ENCODE data around the gene CATSPERE.
"Not testable (repeated sequence)": the region's sequence is repeated elsewhere in the genome, so short reads cannot be mapped to it uniquely, and the experiment has no call there.

Gene CATSPERE

DNA sequence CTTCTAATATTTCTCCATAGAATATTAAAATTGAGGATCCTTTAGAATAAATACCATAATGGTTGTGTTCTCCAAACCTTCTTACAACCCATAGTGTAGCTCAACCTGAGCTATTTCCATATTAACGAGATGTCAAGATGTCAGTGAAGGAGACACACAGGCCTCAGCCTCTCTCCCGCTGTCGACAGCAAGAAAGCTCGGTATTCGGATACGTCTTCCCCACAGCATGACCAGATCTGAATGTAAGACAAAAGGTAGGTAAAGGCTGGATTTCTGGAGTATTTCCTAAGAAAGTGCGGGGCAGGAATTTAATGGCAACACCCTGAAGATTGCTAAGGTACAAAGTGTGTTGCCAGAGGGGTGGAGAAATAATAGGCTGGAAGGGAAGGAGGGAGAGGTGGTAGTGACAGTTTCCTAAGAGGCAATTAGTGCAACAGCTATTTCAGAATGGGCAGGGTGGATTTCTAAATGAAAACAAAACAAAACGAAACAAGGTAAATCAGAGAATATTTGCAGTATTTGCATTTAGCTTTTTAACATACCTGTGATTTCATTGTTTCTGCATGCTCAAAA, 11.1 kb upstream of the CATSPERE start:
- no peak for DNase-seq (ENCODE audit: low read depth)

DNA sequence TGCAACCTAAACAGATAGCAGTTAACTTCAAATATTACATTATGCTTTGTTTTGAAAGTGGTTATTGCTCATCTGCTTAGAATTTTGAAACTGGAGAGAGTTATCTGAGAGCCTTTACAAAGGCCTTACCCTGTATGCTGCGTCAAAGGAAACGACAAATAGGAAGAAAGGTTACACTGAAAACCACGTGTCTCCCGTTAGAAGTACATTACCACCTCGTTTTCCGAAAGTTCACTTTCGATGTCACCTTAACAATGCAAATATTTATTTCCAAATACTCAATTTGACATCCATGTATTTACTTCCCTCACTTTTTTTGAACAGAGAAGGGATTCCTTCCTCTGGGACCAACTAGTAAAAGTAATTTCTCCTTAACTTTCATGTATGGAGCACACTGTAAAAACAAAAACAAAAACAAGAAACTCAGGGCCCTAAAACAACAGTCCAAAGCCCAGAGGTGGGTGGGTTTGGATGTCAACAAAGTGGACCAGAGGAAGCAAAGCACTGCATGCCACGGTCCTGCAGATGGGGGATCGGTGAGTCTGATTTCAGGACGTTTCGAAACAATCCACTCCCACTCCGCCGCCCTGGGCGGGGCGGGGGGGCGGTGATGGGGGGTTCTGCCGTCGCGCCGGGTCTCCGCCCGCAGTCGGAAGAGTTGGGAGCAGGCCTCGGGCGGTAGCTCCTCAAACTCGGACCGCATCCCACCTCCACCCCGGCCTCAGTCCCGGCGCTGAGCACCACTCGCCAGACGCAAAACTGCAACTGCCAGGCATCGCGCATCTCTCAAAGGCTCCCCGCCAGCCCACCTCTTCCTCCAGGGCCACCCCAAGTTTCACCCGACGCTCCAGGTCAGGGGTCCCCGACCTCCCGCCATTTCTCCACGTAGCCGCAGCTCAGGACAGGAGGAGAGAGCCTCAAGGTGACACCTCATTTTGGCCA, 10.2 kb upstream of the CATSPERE start:
- DNase-seq (ENCODE audit: low read depth), result peak; percentile 88

GRCh38 chr1:244451539-244451950, 9.5 kb upstream of the CATSPERE start, which contains the start of gene ADSS2:
Gene ADSS2 (minus strand): TSS chr1:244451909. CDS start chr1:244451817, 92 bp downstream.
- no peak for DNase-seq (ENCODE audit: low read depth)

- DNase-seq (ENCODE audit: low read depth), result peak; percentile 98
Measured at GRCh38 chr1:244451951-244452795, 8.9 kb upstream of the CATSPERE start.

DNA sequence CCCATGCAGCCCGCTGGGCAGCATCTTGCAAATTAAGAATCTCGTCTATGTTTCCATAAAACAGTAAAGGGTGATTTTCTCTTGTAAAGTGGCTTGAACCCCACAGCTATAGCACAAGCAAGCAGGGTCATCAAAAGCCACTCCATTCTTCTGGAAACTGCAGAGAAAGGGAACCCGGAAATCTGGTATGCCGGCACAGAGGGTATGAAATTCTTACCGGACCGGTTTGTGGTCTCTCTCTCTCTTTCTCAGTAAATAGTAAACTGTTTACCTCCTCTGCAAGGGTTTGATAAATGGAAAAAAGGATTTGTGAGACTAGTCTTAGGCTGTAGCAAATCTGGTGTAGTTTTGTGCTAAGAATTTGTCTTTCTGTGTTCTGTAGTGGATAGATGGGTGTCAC, 6.7 kb upstream of the CATSPERE start:
- no peak for DNase-seq (ENCODE audit: low read depth)

DNA sequence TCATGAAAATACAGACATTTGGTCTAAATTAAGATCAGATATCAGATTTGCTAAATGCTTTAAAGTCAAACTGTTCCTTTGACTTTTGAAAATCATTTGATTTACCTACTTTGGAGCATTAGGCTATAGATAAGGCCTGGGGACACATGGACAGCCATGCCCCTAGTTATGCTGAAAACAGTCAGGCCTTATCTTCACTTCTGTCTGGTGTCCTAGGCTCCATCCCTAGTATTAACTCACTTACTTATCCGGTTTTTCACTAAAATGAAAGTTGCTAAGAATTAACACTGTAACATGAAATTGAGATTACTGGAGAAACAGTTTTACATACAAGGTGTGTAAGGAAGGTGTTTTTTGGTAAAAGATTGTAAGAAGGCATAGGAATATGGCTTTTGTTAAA, 4.5 kb upstream of the CATSPERE start:
- DNase-seq (ENCODE audit: low read depth), result no peak

- no peak for DNase-seq (ENCODE audit: low read depth)
Measured at GRCh38 chr1:244458781-244459180, 2.3 kb upstream of the CATSPERE start.

GRCh38 chr1:244460197-244460596, 876 bp upstream of the CATSPERE start:
- no peak for DNase-seq (ENCODE audit: low read depth)

DNA sequence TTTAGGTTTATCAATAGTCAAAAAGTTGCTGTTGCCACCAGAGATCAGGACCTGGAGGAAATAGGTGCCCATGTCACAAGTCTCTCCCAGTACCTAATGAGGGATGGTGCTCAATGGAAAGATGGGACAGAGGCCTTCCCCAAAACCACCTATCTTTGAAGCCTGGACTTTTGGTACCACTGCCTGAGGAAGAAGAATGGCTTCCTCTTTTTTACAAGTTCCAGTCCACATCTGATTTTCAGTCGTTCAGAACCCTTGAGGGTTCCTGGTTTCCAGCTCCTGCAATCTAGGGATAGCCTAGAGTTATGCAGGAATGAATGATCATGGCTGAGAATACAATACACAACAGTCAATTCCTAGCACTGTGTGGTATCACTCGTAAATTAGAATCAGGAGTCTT, 5.7 kb downstream of the CATSPERE start:
- no peak for DNase-seq (ENCODE audit: low read depth)

DNA sequence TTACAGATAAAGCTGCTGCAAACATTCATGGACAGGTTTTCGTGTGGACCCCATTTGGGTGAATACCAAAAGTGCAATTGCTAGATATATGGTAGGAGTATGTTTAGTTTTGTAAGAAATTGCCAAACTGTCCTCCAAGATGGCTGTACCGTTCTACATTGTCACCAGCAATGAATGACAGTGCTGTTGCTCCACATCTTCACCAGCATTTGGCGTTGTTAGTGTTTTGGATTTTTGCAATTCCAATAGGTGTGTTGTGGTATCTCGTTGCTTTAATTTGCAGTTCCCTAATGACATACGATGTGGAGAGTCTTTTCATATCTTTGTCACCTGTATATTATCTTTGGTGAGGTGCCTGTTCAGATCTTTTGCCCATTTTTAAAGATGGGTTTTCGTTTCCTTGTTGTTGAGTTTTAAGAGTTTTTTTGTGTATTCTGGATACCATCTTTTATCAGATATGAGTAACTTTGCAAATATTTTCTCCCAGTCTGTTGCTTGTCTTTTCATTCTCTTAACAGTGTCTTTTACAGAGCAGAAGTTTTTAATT, 12.1 kb downstream of the CATSPERE start:
- DNase-seq (ENCODE audit: low read depth), result no peak

GRCh38 chr1:244484971-244485370, 23.9 kb downstream of the CATSPERE start:
- DNase-seq (ENCODE audit: low read depth), result not testable (repeated sequence)

- DNase-seq (ENCODE audit: low read depth), result no peak
Measured at GRCh38 chr1:244494653-244495052, 33.6 kb downstream of the CATSPERE start.

GRCh38 chr1:244496186-244496585, 35.1 kb downstream of the CATSPERE start:
- peak; percentile 3 for DNase-seq (ENCODE audit: low read depth)

GRCh38 chr1:244497805-244498204, 36.7 kb downstream of the CATSPERE start:
- DNase-seq (ENCODE audit: low read depth), result peak; percentile 19

- not testable (repeated sequence) for DNase-seq (ENCODE audit: low read depth)
Measured at GRCh38 chr1:244499484-244499883, 38.4 kb downstream of the CATSPERE start.

GRCh38 chr1:244500515-244500914, 39.4 kb downstream of the CATSPERE start:
- not testable (repeated sequence) for DNase-seq (ENCODE audit: low read depth)

- no peak for DNase-seq (ENCODE audit: low read depth)
Measured at GRCh38 chr1:244502630-244503029, 41.6 kb downstream of the CATSPERE start.

- no peak for DNase-seq (ENCODE audit: low read depth)
Measured at GRCh38 chr1:244513493-244513892, 52.4 kb downstream of the CATSPERE start.

- DNase-seq (ENCODE audit: low read depth), result no peak
Measured at GRCh38 chr1:244515680-244516079, 54.6 kb downstream of the CATSPERE start.

GRCh38 chr1:244536316-244536715, 75.2 kb downstream of the CATSPERE start:
- DNase-seq (ENCODE audit: low read depth), result no peak

DNA sequence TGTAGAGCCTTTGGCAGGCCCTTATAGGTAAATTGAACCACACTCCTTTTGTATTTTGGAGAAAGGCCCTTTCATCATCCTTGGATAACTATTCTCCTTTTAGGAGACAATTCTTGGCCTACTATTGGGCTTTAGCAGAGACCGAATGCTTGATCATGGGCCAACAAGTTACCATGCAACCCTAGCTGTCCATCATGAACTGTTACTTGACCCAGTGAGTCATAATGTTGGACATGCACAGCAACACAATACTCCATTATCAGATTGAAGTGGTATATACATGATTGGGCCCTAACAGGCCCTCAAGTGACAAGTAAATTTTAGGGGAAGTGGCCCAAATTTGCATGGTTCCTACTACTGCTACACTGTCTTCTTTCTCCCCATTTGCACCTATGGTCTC, 84.4 kb downstream of the CATSPERE start:
- peak; percentile 12 for DNase-seq (ENCODE audit: low read depth)

DNA sequence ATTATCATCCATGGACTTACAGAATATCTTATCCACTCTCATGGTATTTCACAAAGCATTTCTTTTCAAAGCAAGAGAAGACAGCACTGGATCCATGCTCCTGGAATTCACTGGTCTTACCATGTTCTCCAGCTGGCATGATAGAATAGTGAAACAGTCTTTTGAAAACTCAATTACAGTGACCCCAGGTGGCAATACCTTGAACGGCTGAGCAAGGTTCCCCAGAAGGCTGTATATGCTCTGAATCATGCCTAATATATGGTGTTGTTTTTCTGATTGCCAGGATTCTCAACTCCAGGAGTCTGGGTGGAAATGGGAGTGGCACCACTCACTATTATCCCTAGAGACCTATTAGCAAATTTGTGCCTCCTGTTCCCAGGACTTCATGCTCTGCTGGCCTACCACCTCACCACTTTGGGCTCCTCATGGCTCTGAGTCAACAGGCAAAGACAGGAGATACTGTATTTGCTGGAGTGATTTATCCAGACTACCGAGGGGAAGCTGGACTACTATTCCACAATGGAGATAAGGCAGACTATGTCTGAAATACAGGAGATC, 87.6 kb downstream of the CATSPERE start:
- no peak for DNase-seq (ENCODE audit: low read depth)

Measured in amniotic epithelial cell (primary cell).